SU-DHL-6 (cell line): Measurements from ENCODE around the gene ZNF253.
A peak's percentile ranks its signal among the peaks of the same experiment; 100 is the strongest.
"Not testable (repeated sequence)": the region's sequence is repeated elsewhere in the genome, so short reads cannot be mapped to it uniquely, and the experiment has no call there.

Source experiments
- H2AFZ ChIP-seq: fragments of 200-600 bp; sonication (generic); 2 replicates; pipeline ENCODE4 v1.6.1; 2014; ENCODE audit warnings: low read depth, mild to moderate bottlenecking, moderate library complexity, mixed read lengths, antibody characterized with exemption, low read length; ENCODE audit not compliant: severe bottlenecking
- H3F3A ChIP-seq: fragments of 200-600 bp; shearing (Covaris generic); 2 replicates; pipeline ENCODE4 v1.6.0; 2016; ENCODE audit warnings: antibody characterized with exemption, mild to moderate bottlenecking; ENCODE audit not compliant: insufficient read depth
- H3K27ac ChIP-seq: fragments of 200-600 bp; sonication (generic); 2 replicates; pipeline ENCODE4 v1.5.1; 2016; ENCODE audit warnings: low read depth, mild to moderate bottlenecking, low read length, moderate library complexity, mixed read lengths
- H3K27me3 ChIP-seq: fragments of 200-600 bp; sonication (generic), shearing (Covaris generic); 2 replicates; pipeline ENCODE4 v1.6.0; 2014; ENCODE audit warnings: mild to moderate bottlenecking, low read length
- H3K36me3 ChIP-seq: fragments of 200-600 bp; sonication (generic); 2 replicates; pipeline ENCODE4 v1.6.1; 2014; ENCODE audit warnings: mild to moderate bottlenecking, low read length, mixed read lengths
- H3K4me2 ChIP-seq: fragments of 300-600, 200-600 bp; shearing (Covaris generic), sonication (generic); 2 replicates; pipeline ENCODE4 v1.6.0; 2014; ENCODE audit warnings: low read length, low read depth, mild to moderate bottlenecking; ENCODE audit not compliant: poor library complexity, severe bottlenecking
- H3K4me3 ChIP-seq: fragments of 200-600 bp; sonication (generic); 2 replicates; pipeline ENCODE4 v1.5.1; 2014; ENCODE audit warnings: antibody characterized with exemption, low read length, mild to moderate bottlenecking, mixed read lengths; ENCODE audit not compliant: insufficient read depth, poor library complexity, severe bottlenecking
- H3K79me2 ChIP-seq: fragments of 200-600 bp; sonication (generic); 2 replicates; pipeline ENCODE4 v1.6.1; 2014; ENCODE audit warnings: mild to moderate bottlenecking, low read length, moderate library complexity; ENCODE audit not compliant: insufficient read depth
- H3K9ac ChIP-seq: fragments of 200-600 bp; sonication (generic); 2 replicates; pipeline ENCODE4 v1.7.0; 2014; ENCODE audit warnings: mild to moderate bottlenecking, low read length
- H3K9me2 ChIP-seq: fragments of 200-600 bp; sonication (generic); replicated peaks from 2 replicates; pipeline ENCODE4 v1.6.1; 2014; ENCODE audit warnings: low read length; ENCODE audit not compliant: insufficient read depth
- H3K9me3 ChIP-seq: fragments of 200-600 bp; sonication (generic); 2 replicates; pipeline ENCODE4 v1.6.1; 2014; ENCODE audit warnings: low read length, mixed read lengths; ENCODE audit not compliant: insufficient read depth
- H4K20me1 ChIP-seq: fragments of 200-600 bp; sonication (generic); 2 replicates; pipeline ENCODE4 v1.6.1; 2014; ENCODE audit warnings: low read depth, mild to moderate bottlenecking, antibody characterized with exemption, low read length, moderate library complexity, mixed read lengths
- CTCF ChIP-seq: fragments of 200-600 bp; sonication (generic); IDR thresholded peaks from one replicate; pipeline ENCODE4 v1.5.1; 2017; ENCODE audit warnings: antibody characterized with exemption, mild to moderate bottlenecking, low read length, moderate library complexity; ENCODE audit not compliant: insufficient read depth, poor library complexity, severe bottlenecking
- EZH2phosphoT487 ChIP-seq: fragments of 200-600 bp; sonication (generic), shearing (Covaris generic); conservative IDR thresholded peaks from 2 replicates; pipeline ENCODE4 v1.6.1; 2018; ENCODE audit warnings: mild to moderate bottlenecking, antibody characterized with exemption, low read length, moderate library complexity, mixed read lengths

Gene ZNF253

GRCh38 chr19:19820774-19821320 is 44.8 kb upstream of the ZNF253 start:
- Histone ChIP-seq H3K79me2 (peaks cover 53% of the 10 kb centered on the region), H3K4me2 (peak overlapping the region; percentile 70), H3K9me3 (peaks cover 11% of the 10 kb centered on the region; the same call in 1 of the 2 replicates)

GRCh38 chr19:19821366-19821951 is 44.2 kb upstream of the ZNF253 start, which contains the start of gene ZNF506:
Gene ZNF506, minus strand, starts transcription at chr19:19821750. Its CDS starts 147 bp downstream, at chr19:19821603.
- Histone ChIP-seq H3K9me2 (no peaks in the 10 kb centered on the region), H4K20me1 (no peaks in the 10 kb centered on the region), H3K4me2 (peak within 1 kb of the TSS; percentile 70), H3K36me3 (peaks cover 13% of the 10 kb centered on the region), H3K4me3 (peak within 1 kb of the TSS; percentile 91), H3K27me3 (no peaks in the 10 kb centered on the region), H2AFZ (peak within 1 kb of the TSS; percentile 61), H3K9me3 (peaks cover 11% of the 10 kb centered on the region; the same call in 1 of the 2 replicates), H3K79me2 (peaks cover 48% of the 10 kb centered on the region), H3K9ac (peak within 1 kb of the TSS; percentile 78), H3K27ac (peak within 1 kb of the TSS; percentile 86), H3F3A (peaks cover 9% of the 10 kb centered on the region)
- TF ChIP-seq EZH2phosphoT487 (no peak), CTCF (no peak)

More at GRCh38 chr19:19820774-19821320, 44.8 kb upstream of the ZNF253 start:
- Histone ChIP-seq H3K9me2 (no peaks in the 10 kb centered on the region), H3K4me3 (peak overlapping the region; percentile 91), H3K27ac (peak overlapping the region; percentile 86), H2AFZ (no peak overlapping the region), H3F3A (peaks cover 9% of the 10 kb centered on the region), H3K9ac (peak overlapping the region; percentile 78), H3K27me3 (no peaks in the 10 kb centered on the region), H3K36me3 (peaks cover 13% of the 10 kb centered on the region), H4K20me1 (no peaks in the 10 kb centered on the region)
- no peak for TF ChIP-seq CTCF
- no peak for TF ChIP-seq EZH2phosphoT487

- H3K9me2 ChIP-seq, H3K27me3 ChIP-seq, H4K20me1 ChIP-seq, H3F3A ChIP-seq: not testable (repeated sequence)
- H3K4me3 ChIP-seq, result peak overlapping the region; percentile 91
- H3K27ac ChIP-seq, result peak overlapping the region; percentile 86
- peaks cover 16% of the 10 kb centered on the region; the same call in 1 of the 2 replicates for H3K9me3 ChIP-seq
- peak overlapping the region; percentile 78 for H3K9ac ChIP-seq
- H3K36me3 ChIP-seq, result peaks cover 13% of the 10 kb centered on the region
- H3K79me2 ChIP-seq, result peaks cover 43% of the 10 kb centered on the region
- peak overlapping the region; percentile 61 for H2AFZ ChIP-seq
- H3K4me2 ChIP-seq, result peak overlapping the region; percentile 70
These were observed 43.7 kb upstream of the ZNF253 start for GRCh38 chr19:19821976-19822375.

- Histone ChIP-seq H3K27ac (no peak overlapping the region), H3K27me3 (no peaks in the 10 kb centered on the region), H3K79me2 (peaks cover 24% of the 10 kb centered on the region), H3F3A (no peaks in the 10 kb centered on the region), H3K36me3 (peaks cover 7% of the 10 kb centered on the region), H3K9me2 (no peaks in the 10 kb centered on the region), H3K4me2 (no peak overlapping the region), H3K9ac (no peak overlapping the region), H3K4me3 (no peak overlapping the region), H4K20me1 (no peaks in the 10 kb centered on the region), H2AFZ (no peak overlapping the region), H3K9me3 (peaks cover 18% of the 10 kb centered on the region; the same call in 1 of the 2 replicates)
- TF ChIP-seq EZH2phosphoT487 (no peak), CTCF (no peak)
These were observed 41.8 kb upstream of the ZNF253 start for GRCh38 chr19:19823916-19824315.
